Measurements from ENCODE around the gene GDF10.

DNA sequence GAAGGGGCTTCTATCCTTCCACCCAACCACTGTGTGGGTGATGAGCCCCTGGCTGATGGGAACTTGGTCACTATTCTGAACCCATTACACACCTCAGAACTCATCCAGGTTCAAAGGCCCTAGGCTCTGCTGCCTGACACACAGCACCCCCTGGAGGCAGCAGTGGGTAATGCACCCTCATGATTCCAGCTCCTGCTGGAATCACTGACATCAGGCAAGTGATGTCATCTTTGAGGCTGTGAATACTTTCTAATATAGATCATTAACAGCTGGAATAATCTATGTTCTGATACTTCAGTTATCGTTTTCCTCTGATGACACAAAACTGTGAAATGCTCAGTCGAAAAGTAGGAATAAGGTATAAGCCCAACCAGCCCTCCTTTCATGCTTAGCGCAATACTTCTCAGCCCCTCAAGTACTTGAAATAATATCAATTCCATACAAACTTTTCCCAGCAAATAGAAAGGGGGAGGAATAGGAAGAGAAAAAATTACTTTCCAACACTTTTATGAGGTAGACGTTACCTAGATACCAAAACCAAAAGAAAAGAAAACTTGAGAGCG lies 40.7 kb downstream of the GDF10 start:
- TF ChIP-seq, protein P1, sequence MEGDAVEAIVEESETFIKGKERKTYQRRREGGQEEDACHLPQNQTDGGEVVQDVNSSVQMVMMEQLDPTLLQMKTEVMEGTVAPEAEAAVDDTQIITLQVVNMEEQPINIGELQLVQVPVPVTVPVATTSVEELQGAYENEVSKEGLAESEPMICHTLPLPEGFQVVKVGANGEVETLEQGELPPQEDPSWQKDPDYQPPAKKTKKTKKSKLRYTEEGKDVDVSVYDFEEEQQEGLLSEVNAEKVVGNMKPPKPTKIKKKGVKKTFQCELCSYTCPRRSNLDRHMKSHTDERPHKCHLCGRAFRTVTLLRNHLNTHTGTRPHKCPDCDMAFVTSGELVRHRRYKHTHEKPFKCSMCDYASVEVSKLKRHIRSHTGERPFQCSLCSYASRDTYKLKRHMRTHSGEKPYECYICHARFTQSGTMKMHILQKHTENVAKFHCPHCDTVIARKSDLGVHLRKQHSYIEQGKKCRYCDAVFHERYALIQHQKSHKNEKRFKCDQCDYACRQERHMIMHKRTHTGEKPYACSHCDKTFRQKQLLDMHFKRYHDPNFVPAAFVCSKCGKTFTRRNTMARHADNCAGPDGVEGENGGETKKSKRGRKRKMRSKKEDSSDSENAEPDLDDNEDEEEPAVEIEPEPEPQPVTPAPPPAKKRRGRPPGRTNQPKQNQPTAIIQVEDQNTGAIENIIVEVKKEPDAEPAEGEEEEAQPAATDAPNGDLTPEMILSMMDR (IDR thresholded peaks at IDR 0.05): peak; percentile 65 to 98 (median 92)
- no peak for TF ChIP-seq POLR2A (IDR thresholded peaks at IDR 0.05)

Measured in esophagus squamous epithelium (tissue), 4 donors.